Ovary (tissue), 3 donors: Measurements from ENCODE around the gene TCN2.

Experiments
- POLR2A ChIP-seq: fragments of 450-650 bp; IDR thresholded peaks from one replicate; pipeline ENCODE4 v1.6.1; 2017; ENCODE audit warnings: antibody characterized with exemption, mild to moderate bottlenecking, moderate library complexity
- TF ChIP-seq, protein P1 (sequence below), 3 donors: fragments of 450-650 bp in 2 of 3; fragments of 200-600 bp in 1 of 3; IDR thresholded peaks; one replicate each; pipeline versions ENCODE4 v1.5.1 to v1.8.0; 2016 to 2022; ENCODE audit warnings: antibody characterized with exemption in 3 of 3, mild to moderate bottlenecking in 1 of 3
- donor health status: DM: no; HTN: no; CAD: no.

- TF ChIP-seq, protein P1, sequence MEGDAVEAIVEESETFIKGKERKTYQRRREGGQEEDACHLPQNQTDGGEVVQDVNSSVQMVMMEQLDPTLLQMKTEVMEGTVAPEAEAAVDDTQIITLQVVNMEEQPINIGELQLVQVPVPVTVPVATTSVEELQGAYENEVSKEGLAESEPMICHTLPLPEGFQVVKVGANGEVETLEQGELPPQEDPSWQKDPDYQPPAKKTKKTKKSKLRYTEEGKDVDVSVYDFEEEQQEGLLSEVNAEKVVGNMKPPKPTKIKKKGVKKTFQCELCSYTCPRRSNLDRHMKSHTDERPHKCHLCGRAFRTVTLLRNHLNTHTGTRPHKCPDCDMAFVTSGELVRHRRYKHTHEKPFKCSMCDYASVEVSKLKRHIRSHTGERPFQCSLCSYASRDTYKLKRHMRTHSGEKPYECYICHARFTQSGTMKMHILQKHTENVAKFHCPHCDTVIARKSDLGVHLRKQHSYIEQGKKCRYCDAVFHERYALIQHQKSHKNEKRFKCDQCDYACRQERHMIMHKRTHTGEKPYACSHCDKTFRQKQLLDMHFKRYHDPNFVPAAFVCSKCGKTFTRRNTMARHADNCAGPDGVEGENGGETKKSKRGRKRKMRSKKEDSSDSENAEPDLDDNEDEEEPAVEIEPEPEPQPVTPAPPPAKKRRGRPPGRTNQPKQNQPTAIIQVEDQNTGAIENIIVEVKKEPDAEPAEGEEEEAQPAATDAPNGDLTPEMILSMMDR (IDR thresholded peaks at IDR 0.05): no peak
- TF ChIP-seq POLR2A: no peak
These were observed 10.8 kb downstream of the TCN2 start for GRCh38 chr22:30617819-30618218.
